Brain microvascular endothelial cell (primary cell): Measurements from ENCODE around the gene TNK2.
A peak's percentile ranks its signal among the peaks of the same experiment; 100 is the strongest.

Experiments
- DNase-seq: peaks from one replicate; pipeline ENCODE4 v3.0.0-alpha.2; 2020
- H3K27ac ChIP-seq: fragments of 250-450 bp; sonication (Bioruptor Pico); 2 replicates; pipeline ENCODE4 v1.5.1; 2020; ENCODE audit warnings: mild to moderate bottlenecking, moderate library complexity
- H3K27me3 ChIP-seq: fragments of 250-450 bp; sonication (Bioruptor Pico); replicated peaks from 2 replicates; pipeline ENCODE4 v1.5.1; 2020; ENCODE audit warnings: mild to moderate bottlenecking
- H3K36me3 ChIP-seq: fragments of 250-450 bp; sonication (Bioruptor Pico); replicated peaks from 2 replicates; pipeline ENCODE4 v1.5.1; 2020; ENCODE audit warnings: mild to moderate bottlenecking
- H3K4me3 ChIP-seq: 2 replicates; pipeline ENCODE4 v1.5.1; 2011; ENCODE audit warnings: low read depth, mild to moderate bottlenecking, control low read depth, low read length, moderate library complexity
- CTCF ChIP-seq: IDR thresholded peaks from 2 replicates; pipeline ENCODE4 v1.5.1; 2011; ENCODE audit warnings: low read depth, mild to moderate bottlenecking, moderate library complexity, low read length, control low read depth, inconsistent platforms; ENCODE audit errors: missing control alignments
- in situ Hi-C: cut with HindIII; loops from 2 replicates; pipeline ENCODE4 v1.10.0; 2017; ENCODE audit warnings: low sequenced_read_pairs, low pct_ligation_motif_present

TNK2 gene

DNA sequence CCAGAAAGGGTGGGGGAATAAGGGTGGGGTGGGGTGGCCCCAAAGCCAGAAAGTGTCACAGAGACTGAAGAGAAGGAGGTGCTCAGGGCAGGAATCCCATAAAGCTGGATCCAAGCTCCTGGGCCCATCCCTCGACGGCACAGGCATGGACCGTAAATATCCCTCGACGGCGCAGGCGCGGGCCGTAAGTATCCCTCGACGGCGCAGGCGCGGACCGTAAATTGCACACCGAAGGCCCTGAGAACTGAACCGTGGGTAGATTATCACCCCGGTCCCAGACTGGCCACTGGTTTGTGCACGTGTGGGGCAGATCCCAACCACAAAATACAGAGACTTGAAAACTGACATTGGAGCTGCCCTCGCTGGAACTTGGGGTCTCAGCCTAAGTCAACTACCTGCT, 55.3 kb downstream of the TNK2 start:
- H3K27me3 ChIP-seq = no peaks in the 10 kb centered on the region

GRCh38 chr3:195850857-195851543, 57.4 kb downstream of the TNK2 start:
- Histone ChIP-seq H3K4me3 (no peak overlapping the region), H3K27ac (no peak overlapping the region), H3K36me3 (no peaks in the 10 kb centered on the region), H3K27me3 (no peaks in the 10 kb centered on the region)
- TF ChIP-seq CTCF = peak; percentile 100
- in situ Hi-C loops = no loop called here
- peak; percentile 91 for DNase-seq

More for the DNA sequence above, 55.3 kb downstream of the TNK2 start:
- no peak for TF ChIP-seq CTCF
- Histone ChIP-seq H3K27ac (no peak overlapping the region), H3K36me3 (no peaks in the 10 kb centered on the region), H3K4me3 (no peak overlapping the region)
- in situ Hi-C loops = no loop called here
- no peak for DNase-seq

DNA sequence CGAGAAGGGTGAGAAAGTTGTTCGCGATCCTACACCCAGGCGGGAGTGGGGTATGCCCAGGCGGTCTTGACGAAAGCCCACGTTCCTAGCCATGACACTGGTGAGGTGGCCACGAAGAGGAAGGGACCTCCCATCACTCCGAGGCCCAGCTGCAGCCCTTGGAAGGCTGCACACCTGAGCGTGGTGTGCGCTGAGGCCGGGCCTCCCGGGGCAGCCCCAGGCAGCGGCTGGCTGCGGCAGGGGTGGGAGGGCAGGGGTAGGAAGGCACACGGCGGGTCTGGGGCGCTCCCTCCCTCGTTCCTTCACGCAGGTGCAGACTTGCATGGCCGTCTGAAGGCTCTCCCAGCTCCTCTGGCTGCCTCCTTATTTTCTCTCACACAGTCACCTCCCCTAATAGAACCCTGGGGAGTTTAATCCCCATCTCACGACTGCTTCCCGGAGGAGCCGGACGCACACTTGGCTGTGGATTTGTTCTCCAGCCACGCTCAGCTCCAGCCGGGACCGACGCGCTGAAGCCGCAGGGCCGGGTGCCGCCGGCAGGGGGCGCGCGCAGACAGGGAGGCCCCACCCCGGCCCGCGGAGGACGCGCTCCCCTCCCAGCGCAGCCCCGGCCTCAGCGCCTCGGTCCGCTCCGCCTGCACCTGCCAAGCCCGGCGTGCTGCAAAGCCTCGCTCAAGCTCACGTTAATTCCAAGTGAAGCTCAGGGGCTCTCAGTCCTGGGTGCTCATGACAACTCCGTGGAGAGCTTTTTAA, 58.9 kb downstream of the TNK2 start:
- no peak for DNase-seq
- H3K27me3 ChIP-seq = no peaks in the 10 kb centered on the region
- TF ChIP-seq CTCF = no peak
- in situ Hi-C loops = no loop called here
- H3K36me3 ChIP-seq = no peaks in the 10 kb centered on the region
- H3K27ac ChIP-seq = no peak overlapping the region
- H3K4me3 ChIP-seq = no peak overlapping the region

DNA sequence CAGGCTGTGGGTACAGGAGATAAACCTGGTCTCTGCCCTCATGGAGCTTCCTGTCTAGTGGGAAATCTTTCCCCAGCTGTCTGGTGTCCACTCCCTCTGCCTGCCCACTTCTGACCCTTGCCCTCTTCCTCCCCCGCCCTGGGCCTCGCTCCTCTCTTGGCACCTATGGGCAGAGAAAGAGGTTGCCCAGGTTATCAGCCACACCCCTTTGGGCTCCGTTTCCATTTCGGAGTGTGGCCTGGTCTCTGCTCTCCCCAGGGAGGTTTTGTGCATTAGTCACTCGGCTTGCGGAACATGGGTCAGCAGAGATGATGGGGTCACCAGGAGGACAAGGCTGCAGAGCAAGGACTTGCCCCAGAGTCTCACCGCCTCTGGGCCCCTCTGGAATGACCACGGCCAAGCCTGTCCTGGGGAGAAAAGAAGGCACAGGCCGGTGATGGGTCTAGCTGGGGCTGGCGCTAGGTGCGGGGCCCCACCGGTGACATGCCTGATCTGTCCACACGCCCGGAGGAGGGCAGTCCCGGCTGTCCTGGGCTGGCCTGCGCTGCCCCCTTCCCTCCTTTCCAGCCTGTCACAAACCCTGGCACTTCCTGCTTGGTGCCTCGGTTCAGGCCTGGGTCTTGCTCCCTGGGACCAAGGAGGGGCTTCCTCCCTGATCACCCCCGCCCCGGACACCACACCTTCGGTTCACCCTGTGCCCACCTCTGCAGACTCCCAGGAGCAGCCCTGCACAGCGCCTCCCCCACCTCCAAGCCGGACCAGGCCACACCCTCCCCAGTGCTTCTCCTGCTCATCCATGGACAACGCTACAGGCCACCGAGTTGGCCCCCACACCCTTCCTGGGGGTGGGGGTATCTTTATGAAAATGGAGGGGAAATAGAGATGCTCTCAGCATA, 61.0 kb downstream of the TNK2 start:
- Histone ChIP-seq H3K27ac (no peak overlapping the region), H3K36me3 (no peaks in the 10 kb centered on the region), H3K27me3 (no peaks in the 10 kb centered on the region), H3K4me3 (no peak overlapping the region)
- no peak for TF ChIP-seq CTCF
- DNase-seq = peak; percentile 65
- in situ Hi-C loops = no loop called here

GRCh38 chr3:195845483-195845882, 62.9 kb downstream of the TNK2 start:
- in situ Hi-C loops = no loop called here
- Histone ChIP-seq H3K27me3 (no peaks in the 10 kb centered on the region), H3K27ac (no peak overlapping the region), H3K36me3 (no peaks in the 10 kb centered on the region), H3K4me3 (no peak overlapping the region)
- no peak for DNase-seq
- no peak for TF ChIP-seq CTCF
